Upper lobe of left lung (tissue), 4 donors: Measurements from ENCODE around the gene GRIN2A.

Experiments
- POLR2AphosphoS5 ChIP-seq, 2 donors: sonication (generic); formaldehyde crosslinking; IDR thresholded peaks; one replicate each; pipeline ENCODE4 v1.5.1; 2017; ENCODE audit warnings: antibody characterized with exemption in 2 of 2
- TF ChIP-seq, protein P1 (sequence below), 6 experiments: fragments of 450-650 bp in 4 of 6; fragments of 200-600 bp in 2 of 6; sonication (generic) in 2 of 6; IDR thresholded peaks; one replicate each; pipeline ENCODE4 v1.5.1; 2016 to 2019; ENCODE audit warnings: antibody characterized with exemption in 6 of 6

- TF ChIP-seq, protein P1, sequence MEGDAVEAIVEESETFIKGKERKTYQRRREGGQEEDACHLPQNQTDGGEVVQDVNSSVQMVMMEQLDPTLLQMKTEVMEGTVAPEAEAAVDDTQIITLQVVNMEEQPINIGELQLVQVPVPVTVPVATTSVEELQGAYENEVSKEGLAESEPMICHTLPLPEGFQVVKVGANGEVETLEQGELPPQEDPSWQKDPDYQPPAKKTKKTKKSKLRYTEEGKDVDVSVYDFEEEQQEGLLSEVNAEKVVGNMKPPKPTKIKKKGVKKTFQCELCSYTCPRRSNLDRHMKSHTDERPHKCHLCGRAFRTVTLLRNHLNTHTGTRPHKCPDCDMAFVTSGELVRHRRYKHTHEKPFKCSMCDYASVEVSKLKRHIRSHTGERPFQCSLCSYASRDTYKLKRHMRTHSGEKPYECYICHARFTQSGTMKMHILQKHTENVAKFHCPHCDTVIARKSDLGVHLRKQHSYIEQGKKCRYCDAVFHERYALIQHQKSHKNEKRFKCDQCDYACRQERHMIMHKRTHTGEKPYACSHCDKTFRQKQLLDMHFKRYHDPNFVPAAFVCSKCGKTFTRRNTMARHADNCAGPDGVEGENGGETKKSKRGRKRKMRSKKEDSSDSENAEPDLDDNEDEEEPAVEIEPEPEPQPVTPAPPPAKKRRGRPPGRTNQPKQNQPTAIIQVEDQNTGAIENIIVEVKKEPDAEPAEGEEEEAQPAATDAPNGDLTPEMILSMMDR (IDR thresholded peaks at IDR 0.05), result no peak
- TF ChIP-seq POLR2AphosphoS5 (IDR thresholded peaks at IDR 0.05), result no peak
These were observed 274.5 kb downstream of the GRIN2A start for GRCh38 chr16:9907752-9908151.
